ENCODE results near the gene PTPN21. TPM values are rescaled to one million over a fixed set of nuclear protein-coding genes. Genes with fewer than 3 reads are reported as not detected.
A peak's percentile ranks its signal among the peaks of the same experiment; 100 is the strongest.

PTPN21 gene
- total and polyA plus RNA-seq, 9 of the 15 experiments (the other 6 are each of a cell fraction or from before 2014, with no cell fraction given), result 0.06 to 1.9 (median 0.94) TPM

- TF ChIP-seq, protein P1, sequence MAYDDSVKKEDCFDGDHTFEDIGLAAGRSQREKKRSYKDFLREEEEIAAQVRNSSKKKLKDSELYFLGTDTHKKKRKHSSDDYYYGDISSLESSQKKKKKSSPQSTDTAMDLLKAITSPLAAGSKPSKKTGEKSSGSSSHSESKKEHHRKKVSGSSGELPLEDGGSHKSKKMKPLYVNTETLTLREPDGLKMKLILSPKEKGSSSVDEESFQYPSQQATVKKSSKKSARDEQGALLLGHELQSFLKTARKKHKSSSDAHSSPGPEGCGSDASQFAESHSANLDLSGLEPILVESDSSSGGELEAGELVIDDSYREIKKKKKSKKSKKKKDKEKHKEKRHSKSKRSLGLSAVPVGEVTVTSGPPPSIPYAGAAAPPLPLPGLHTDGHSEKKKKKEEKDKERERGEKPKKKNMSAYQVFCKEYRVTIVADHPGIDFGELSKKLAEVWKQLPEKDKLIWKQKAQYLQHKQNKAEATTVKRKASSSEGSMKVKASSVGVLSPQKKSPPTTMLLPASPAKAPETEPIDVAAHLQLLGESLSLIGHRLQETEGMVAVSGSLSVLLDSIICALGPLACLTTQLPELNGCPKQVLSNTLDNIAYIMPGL (CRISPR knock-in tag; IDR thresholded peaks at IDR 0.05), result peak; percentile 67
- TF ChIP-seq ILK (tag; IDR thresholded peaks at IDR 0.05; ENCODE audit: borderline replicate concordance, low read depth) (no peak), ZNF23 (CRISPR knock-in tag; IDR thresholded peaks at IDR 0.05) (no peak), ZNF561 (CRISPR knock-in tag; conservative IDR thresholded peaks at IDR 0.05) (no peak), ZNF707 (CRISPR knock-in tag; conservative IDR thresholded peaks at IDR 0.05) (no peak), ZNF79 (CRISPR knock-in tag; IDR thresholded peaks at IDR 0.05; ENCODE audit: low read depth) (no peak), NFE2L1 (tag; IDR thresholded peaks at IDR 0.05; ENCODE audit: borderline replicate concordance, low read depth) (no peak), GMEB1 (CRISPR knock-in tag; IDR thresholded peaks at IDR 0.05) (peak; percentile 75), ZBTB43 (CRISPR knock-in tag; IDR thresholded peaks at IDR 0.05) (no peak), ZNF143 (CRISPR knock-in tag; IDR thresholded peaks at IDR 0.05) (no peak), U2AF2 (optimal IDR thresholded peaks at IDR 0.05; ENCODE audit: low read depth, low read length) (no peak), HEY1 (CRISPR knock-in tag; IDR thresholded peaks at IDR 0.05; ENCODE audit: borderline replicate concordance) (no peak), FOSL1 (tag; conservative IDR thresholded peaks at IDR 0.05) (no peak), ZFPM2 (CRISPR knock-in tag; IDR thresholded peaks at IDR 0.05) (no peak), ZNF436 (CRISPR knock-in tag; IDR thresholded peaks at IDR 0.05) (no peak), ZNF184 (CRISPR knock-in tag; IDR thresholded peaks at IDR 0.05) (no peak)
- TF ChIP-seq, protein P2, sequence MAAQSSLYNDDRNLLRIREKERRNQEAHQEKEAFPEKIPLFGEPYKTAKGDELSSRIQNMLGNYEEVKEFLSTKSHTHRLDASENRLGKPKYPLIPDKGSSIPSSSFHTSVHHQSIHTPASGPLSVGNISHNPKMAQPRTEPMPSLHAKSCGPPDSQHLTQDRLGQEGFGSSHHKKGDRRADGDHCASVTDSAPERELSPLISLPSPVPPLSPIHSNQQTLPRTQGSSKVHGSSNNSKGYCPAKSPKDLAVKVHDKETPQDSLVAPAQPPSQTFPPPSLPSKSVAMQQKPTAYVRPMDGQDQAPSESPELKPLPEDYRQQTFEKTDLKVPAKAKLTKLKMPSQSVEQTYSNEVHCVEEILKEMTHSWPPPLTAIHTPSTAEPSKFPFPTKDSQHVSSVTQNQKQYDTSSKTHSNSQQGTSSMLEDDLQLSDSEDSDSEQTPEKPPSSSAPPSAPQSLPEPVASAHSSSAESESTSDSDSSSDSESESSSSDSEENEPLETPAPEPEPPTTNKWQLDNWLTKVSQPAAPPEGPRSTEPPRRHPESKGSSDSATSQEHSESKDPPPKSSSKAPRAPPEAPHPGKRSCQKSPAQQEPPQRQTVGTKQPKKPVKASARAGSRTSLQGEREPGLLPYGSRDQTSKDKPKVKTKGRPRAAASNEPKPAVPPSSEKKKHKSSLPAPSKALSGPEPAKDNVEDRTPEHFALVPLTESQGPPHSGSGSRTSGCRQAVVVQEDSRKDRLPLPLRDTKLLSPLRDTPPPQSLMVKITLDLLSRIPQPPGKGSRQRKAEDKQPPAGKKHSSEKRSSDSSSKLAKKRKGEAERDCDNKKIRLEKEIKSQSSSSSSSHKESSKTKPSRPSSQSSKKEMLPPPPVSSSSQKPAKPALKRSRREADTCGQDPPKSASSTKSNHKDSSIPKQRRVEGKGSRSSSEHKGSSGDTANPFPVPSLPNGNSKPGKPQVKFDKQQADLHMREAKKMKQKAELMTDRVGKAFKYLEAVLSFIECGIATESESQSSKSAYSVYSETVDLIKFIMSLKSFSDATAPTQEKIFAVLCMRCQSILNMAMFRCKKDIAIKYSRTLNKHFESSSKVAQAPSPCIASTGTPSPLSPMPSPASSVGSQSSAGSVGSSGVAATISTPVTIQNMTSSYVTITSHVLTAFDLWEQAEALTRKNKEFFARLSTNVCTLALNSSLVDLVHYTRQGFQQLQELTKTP (IDR thresholded peaks at IDR 0.05; ENCODE audit: low read depth in 1 of 2, partially characterized antibody in 2 of 2), result no peak
Measured at GRCh38 chr14:88562831-88563686, 8.3 kb upstream of the PTPN21 start, which contains the start of gene ZC3H14 (continued).
